ENCODE data around the gene SNED1.

The SNED1 gene

DNA sequence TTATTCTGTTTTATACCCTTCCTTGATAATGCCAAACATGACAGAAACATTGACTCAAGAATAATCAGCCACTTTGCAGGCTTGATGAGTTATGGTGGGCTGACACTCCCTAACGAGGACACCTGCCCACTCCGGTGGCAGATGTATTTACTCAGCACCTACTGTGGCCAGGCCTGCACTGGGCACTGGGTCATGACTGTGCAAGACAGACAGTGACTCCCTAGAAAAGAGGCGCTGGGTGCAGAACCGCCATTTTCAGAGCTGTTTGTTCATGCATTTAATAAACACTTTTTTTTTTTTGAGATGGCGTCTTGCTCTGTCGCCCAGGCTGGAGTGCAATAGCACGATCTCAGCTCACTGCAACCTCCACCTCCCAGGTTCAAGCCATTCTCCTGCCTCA lies 32.5 kb downstream of the SNED1 start:
- DNase-seq: no peak

DNA sequence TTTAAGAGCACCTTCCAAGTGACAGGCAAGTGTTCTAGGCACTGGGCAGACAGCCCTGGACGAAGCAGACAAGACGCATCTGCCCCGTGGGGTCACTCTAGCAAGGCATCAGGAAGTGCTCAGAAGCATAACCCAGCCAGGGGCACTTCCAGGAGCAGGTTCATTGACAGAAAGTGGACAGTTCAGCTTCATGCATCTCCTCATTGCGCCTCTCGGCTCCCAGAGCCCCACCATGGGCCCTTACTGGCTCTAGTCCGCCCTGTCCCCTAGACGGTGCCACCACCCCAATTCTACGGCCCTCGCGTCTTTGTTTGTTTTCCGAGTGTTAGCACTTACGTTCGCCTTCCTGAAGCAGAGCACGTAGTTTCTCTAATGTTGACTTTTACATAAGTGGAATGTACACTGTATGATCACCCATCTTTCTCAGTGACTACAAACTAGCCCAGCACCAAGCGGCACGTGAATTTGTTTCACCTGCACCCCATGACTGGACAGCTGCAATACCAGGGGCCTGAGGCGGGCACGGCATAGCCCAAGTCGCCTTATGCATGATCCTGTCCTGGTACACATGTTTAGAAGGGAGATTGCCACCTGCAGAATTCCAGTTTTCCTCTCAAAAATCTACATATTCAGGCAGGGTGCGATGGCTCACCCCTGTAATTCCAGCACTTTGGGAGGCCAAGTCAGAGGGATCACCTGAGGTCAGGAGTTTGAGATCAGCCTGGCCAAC lies 33.2 kb downstream of the SNED1 start:
- DNase-seq: no peak

GRCh38 chr2:241033336-241033987 lies 35.0 kb downstream of the SNED1 start:
- no peak for DNase-seq

DNA sequence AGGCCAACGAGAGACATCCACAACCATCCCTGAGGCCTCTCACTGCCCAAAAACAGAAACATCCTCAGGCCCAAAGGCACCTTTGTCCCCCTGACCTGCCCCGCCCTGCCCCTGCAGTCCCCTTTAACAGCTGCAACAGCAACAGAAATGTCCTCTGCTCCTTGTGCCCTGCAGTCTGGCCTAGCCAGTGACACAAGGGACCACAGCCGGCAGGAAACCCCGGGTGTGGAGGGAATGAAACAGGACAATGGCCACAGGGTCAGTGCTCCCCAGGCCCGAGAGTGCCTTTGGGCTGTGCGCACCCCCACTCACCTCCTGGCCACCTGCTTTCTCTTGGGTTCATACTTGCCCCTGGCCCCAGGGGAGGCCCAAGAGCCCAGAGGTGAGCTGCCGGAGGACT lies 35.6 kb downstream of the SNED1 start:
- DNase-seq: no peak

DNA sequence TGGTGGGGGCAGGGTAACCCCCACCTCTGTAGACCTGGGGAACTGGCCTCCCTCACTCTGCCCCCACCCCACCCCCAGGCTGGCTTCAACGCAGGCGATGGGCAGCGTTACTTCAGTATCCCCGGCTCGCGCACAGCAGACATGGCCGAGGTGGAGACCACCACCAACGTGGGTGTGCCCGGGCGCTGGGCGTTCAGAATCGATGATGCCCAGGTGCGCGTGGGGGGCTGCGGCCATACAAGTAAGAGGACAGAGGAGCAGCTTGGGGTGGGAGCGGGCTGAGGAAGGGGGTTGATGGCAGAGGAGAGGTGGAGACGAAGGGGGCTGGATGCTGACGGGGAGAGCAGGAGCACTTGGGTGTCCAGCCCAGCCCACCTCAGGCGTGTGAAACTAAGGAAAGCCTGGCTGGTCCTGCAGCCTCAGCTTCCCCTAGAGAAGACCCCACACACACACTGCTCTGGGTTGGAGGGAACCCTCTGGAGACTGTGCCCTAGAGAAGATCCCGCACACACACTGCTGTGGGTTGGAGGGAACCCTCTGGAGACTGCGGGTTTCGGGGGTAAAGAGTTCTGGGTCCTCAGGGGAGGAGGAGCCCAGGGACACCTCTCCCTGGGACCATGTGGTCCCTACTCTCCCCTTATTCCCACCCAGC lies 36.2 kb downstream of the SNED1 start:
- no peak for DNase-seq

- DNase-seq: no peak
These were observed 36.9 kb downstream of the SNED1 start for GRCh38 chr2:241035142-241035817.

- no peak for DNase-seq
These were observed 37.5 kb downstream of the SNED1 start for GRCh38 chr2:241035818-241036396.

DNA sequence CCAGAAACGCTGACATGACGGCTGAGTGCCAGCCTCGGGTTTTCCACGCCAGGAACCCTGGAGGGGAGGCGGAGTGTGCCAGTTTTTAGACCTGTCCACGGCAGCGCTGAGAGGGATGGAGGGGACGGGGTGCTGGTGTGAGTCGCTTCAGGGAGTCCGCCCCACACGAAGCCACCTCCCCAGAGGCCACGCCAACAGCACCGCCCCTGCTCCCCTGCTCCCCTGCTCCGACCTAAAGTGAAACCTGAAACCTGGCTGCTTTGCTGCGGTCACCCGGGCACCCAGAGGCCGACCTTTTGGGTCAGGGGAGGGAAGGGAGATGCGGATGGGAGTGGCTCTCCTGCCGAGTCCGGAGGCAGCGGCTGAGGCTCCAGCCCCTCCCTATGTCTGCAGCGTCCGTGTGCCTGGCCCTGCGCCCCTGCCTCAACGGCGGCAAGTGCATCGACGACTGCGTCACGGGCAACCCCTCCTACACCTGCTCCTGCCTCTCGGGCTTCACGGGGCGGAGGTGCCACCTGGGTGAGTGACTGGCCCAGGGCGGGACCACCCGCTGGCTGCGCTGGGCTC lies 38.1 kb downstream of the SNED1 start:
- peak; percentile 14 for DNase-seq

GRCh38 chr2:241036964-241037421 lies 38.6 kb downstream of the SNED1 start:
- peak; percentile 22 for DNase-seq

DNA sequence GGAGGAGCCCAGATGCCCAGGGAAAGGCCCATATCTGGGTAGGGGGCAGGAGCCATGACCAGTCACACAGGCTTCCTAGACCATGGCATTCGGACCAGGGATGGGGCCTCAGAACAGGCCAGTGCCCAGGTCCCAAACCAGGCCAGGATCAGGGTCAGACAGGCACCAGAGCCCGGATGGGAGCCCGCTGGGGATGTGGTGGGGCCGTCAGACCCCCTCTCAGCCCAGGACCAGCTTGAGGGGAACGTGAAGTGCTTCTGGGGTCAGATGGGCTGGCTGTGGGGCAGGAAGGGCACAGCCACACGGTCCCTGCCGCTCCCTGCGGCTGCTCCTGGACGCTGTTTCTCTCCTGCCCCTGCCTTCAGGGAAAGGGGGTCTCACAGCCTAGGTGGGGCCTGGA lies 39.1 kb downstream of the SNED1 start:
- DNase-seq: no peak

DNA sequence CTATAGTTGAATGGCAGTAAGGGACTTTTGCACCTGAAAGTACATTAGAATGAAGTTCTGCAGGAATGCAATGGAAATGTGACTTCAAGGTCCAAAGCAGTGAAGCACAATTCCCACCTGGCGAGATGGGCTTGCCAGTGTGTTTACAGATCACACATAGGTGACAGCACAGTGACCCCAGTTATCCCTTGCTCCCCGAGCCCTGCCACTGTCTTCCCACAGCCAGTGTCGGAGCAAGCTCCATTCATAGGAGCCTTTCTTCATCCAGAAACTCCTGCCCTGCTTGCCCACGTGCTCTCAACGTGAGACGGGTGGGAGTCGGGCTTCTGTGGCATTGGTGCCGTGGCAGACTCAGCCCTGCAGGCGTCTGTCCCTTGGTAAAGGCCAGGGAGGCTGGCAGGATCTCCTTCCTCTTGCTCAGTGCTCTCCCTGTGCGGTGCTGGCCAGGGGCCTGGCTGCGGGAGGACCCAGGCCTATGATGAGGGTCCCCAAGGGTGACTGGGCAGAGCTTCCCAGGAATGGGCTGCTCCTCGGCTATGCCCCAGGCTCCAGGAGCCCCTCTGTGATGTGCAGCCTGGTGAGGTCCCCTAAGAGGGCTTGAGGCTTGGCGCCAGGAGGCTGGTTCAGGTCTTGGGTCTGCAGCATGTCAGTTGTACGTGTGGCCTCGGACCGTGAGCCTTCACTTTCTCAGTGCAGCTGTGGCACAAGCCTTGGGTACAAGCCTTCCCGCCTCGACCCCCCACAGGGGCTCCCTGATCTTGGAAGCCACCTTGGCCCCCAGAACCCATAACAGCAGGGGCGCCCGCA lies 40.2 kb downstream of the SNED1 start:
- DNase-seq: no peak

- DNase-seq: no peak
These were observed 41.0 kb downstream of the SNED1 start for GRCh38 chr2:241039416-241039815.

GRCh38 chr2:241040081-241040803 lies 41.8 kb downstream of the SNED1 start:
- no peak for DNase-seq

GRCh38 chr2:241041589-241042158 lies 43.3 kb downstream of the SNED1 start:
- no peak for DNase-seq

DNA sequence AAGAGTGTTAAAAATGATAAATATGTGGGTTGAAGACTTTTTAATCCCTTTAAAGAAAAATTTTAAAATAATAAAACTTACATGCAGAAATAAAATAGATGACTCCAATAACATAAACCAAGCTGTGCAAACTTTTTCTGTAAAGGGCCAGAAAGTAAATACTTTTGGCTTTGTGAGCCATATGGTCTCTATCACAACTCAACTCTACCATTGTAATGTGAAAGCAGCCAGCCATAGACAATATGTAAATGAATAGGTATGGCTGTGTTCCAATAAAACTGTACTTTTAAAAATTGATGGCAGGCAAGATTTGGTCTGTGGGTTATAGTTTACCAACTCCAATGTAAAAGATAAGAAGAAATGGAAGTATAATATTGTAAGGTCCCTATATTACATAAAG lies 45.2 kb downstream of the SNED1 start:
- DNase-seq: no peak

- DNase-seq: no peak
These were observed 49.0 kb downstream of the SNED1 start for GRCh38 chr2:241047253-241048010.

GRCh38 chr2:241048149-241048948 lies 49.9 kb downstream of the SNED1 start:
- DNase-seq: no peak

- DNase-seq: no peak
These were observed 50.5 kb downstream of the SNED1 start for GRCh38 chr2:241048949-241049343.
